Liver (tissue), 9 donors: ENCODE data around the gene D2HGDH. TPM values are rescaled to one million over a fixed set of nuclear protein-coding genes. Genes with fewer than 3 reads are reported as not detected.
A peak's percentile ranks its signal among the peaks of the same experiment; 100 is the strongest.

Source experiments
- DNase-seq: peaks from one replicate; pipeline ENCODE4 v3.0.0-alpha.2; 2017; ENCODE audit warnings: low spot score
- H3K27ac ChIP-seq, 2 donors: one replicate each; pipeline ENCODE4 v1.7.0; 2013; ENCODE audit warnings: inconsistent platforms in 2 of 2, low read length in 2 of 2, control low read depth in 1 of 2, low read depth in 1 of 2, mild to moderate bottlenecking in 1 of 2
- H3K27me3 ChIP-seq, 4 donors: one replicate each; pipeline versions ENCODE4 v1.6.1 to v1.7.0; 2013; ENCODE audit warnings: low read length in 3 of 4, inconsistent platforms in 1 of 4, mild to moderate bottlenecking in 1 of 4, moderate library complexity in 1 of 4; ENCODE audit not compliant: control insufficient read depth in 4 of 4, insufficient read depth in 4 of 4
- H3K36me3 ChIP-seq, 4 donors: one replicate each; pipeline versions ENCODE4 v1.6.1 to v1.7.0; 2013; ENCODE audit warnings: low read length in 3 of 4, mild to moderate bottlenecking in 3 of 4, low read depth in 1 of 4, moderate library complexity in 1 of 4; ENCODE audit not compliant: control insufficient read depth in 4 of 4, insufficient read depth in 3 of 4
- H3K4me1 ChIP-seq, 4 donors: one replicate each; pipeline versions ENCODE4 v1.6.1 to v1.7.0; 2013; ENCODE audit warnings: low read length in 3 of 4, mild to moderate bottlenecking in 3 of 4, moderate library complexity in 1 of 4; ENCODE audit not compliant: control insufficient read depth in 4 of 4, insufficient read depth in 4 of 4
- H3K4me3 ChIP-seq, 3 donors: one replicate each; pipeline versions ENCODE4 v1.6.1 to v1.7.0; 2013; ENCODE audit warnings: low read length in 3 of 3, control low read depth in 1 of 3, low read depth in 1 of 3, mild to moderate bottlenecking in 1 of 3
- H3K9ac ChIP-seq, 2 donors: one replicate each; pipeline ENCODE4 v1.7.0; 2013; ENCODE audit warnings: low read length in 2 of 2, mild to moderate bottlenecking in 2 of 2, moderate library complexity in 2 of 2, control low read depth in 1 of 2, low read depth in 1 of 2
- H3K9me3 ChIP-seq, 4 donors: one replicate each; pipeline versions ENCODE4 v1.6.1 to v1.7.0; 2013; ENCODE audit warnings: low read length in 3 of 4; ENCODE audit not compliant: control insufficient read depth in 4 of 4
- ATF3 ChIP-seq: IDR thresholded peaks from 2 replicates; pipeline ENCODE4 v1.6.1; 2016; ENCODE audit warnings: antibody characterized with exemption
- CTCF ChIP-seq: fragments of 150-350 bp; IDR thresholded peaks from 2 replicates; pipeline ENCODE4 v1.5.1; 2017; ENCODE audit warnings: improper control_type of control experiment, low read depth, low read length; ENCODE audit not compliant: missing input control
- EGR1 ChIP-seq, 2 donors: IDR thresholded peaks; 2 replicates each; pipeline ENCODE4 v1.6.1; 2016 to 2018; ENCODE audit warnings: antibody characterized with exemption in 2 of 2, low read depth in 2 of 2
- FOXA1 ChIP-seq: IDR thresholded peaks from 2 replicates; pipeline ENCODE4 v1.6.1; 2016; ENCODE audit warnings: antibody characterized with exemption
- FOXA2 ChIP-seq: IDR thresholded peaks from 2 replicates; pipeline ENCODE4 v1.6.1; 2016; ENCODE audit warnings: antibody characterized with exemption
- GABPA ChIP-seq, 2 donors: IDR thresholded peaks in 1 of 2; conservative IDR thresholded peaks in 1 of 2; 2 replicates each; pipeline ENCODE4 v1.6.1; 2016; ENCODE audit warnings: antibody characterized with exemption in 2 of 2, mild to moderate bottlenecking in 1 of 2, moderate library complexity in 1 of 2
- HNF4A ChIP-seq, 2 donors: conservative IDR thresholded peaks; 2 replicates each; pipeline ENCODE4 v1.6.1; 2016; ENCODE audit warnings: antibody characterized with exemption in 2 of 2, mild to moderate bottlenecking in 2 of 2
- HNF4G ChIP-seq: IDR thresholded peaks from 2 replicates; pipeline ENCODE4 v1.6.1; 2016; ENCODE audit warnings: antibody characterized with exemption
- JUND ChIP-seq, 2 donors: IDR thresholded peaks; 2 replicates each; pipeline ENCODE4 v1.6.1; 2016; ENCODE audit warnings: antibody characterized with exemption in 2 of 2
- MAX ChIP-seq: IDR thresholded peaks from 2 replicates; pipeline ENCODE4 v1.6.1; 2016; ENCODE audit warnings: antibody characterized with exemption
- NR2F2 ChIP-seq: IDR thresholded peaks from 2 replicates; pipeline ENCODE4 v1.6.1; 2016; ENCODE audit warnings: antibody characterized with exemption
- RAD21 ChIP-seq, 2 donors: IDR thresholded peaks; 2 replicates each; pipeline ENCODE4 v1.6.1; 2016; ENCODE audit warnings: antibody characterized with exemption in 2 of 2, mild to moderate bottlenecking in 2 of 2
- REST ChIP-seq: IDR thresholded peaks from 2 replicates; pipeline ENCODE4 v1.6.1; 2016; ENCODE audit warnings: antibody characterized with exemption, mild to moderate bottlenecking
- RXRA ChIP-seq, 2 donors: IDR thresholded peaks; 2 replicates each; pipeline ENCODE4 v1.6.1; 2017 to 2018; ENCODE audit warnings: antibody characterized with exemption in 2 of 2, mild to moderate bottlenecking in 1 of 2
- SP1 ChIP-seq: IDR thresholded peaks from 2 replicates; pipeline ENCODE4 v1.6.1; 2018; ENCODE audit warnings: antibody characterized with exemption, mild to moderate bottlenecking
- TAF1 ChIP-seq: conservative IDR thresholded peaks from 2 replicates; pipeline ENCODE4 v1.6.1; 2016; ENCODE audit warnings: antibody characterized with exemption, mild to moderate bottlenecking
- YY1 ChIP-seq: IDR thresholded peaks from 2 replicates; pipeline ENCODE4 v1.6.1; 2016; ENCODE audit warnings: antibody characterized with exemption, mild to moderate bottlenecking
- ZBTB33 ChIP-seq: IDR thresholded peaks from 2 replicates; pipeline ENCODE4 v1.6.1; 2016; ENCODE audit warnings: antibody characterized with exemption
- WGBS: extraction: QIAGEN DNeasy Blood & Tissue Kit; methylation state at CpG from one replicate; pipeline ENCODE4 v1.1.7; 2013; 5-methylcytosine and 5-hydroxymethylcytosine counted together
- polyA plus RNA-seq, 2 donors: library from polyadenylated mRNA; stranded (reverse) in 1 of 2; unstranded in 1 of 2; fragments of 200-250 nt in 1 of 2; fragments of >200 nt in 1 of 2; fragmentation: Nextera tagmentation in 1 of 2; extraction: Ambion mirVana in 1 of 2; gene quantifications; one replicate each; pipeline versions ENCODE4 v1.2.1 to v1.2.3, GENCODE V29; 2013 to 2015
- total RNA-seq, 2 donors: library from RNA; depleted of rRNA; stranded (reverse); fragments of >200 nt; gene quantifications; one replicate each; pipeline ENCODE4 v1.2.3, GENCODE V29; 2014
- donor health status: healthy.
- donor health status: healthy.
- donor health status: healthy.
- donor health status: healthy.
- donor health status: healthy.

D2HGDH gene
- total and polyA plus RNA-seq, 4 donors: 6.4 to 25.0 (median 13.5) TPM

GRCh38 chr2:241797441-241798080 is 63.1 kb downstream of the D2HGDH start:
- H3K27me3 ChIP-seq: no peaks in the 10 kb centered on the region
- no peaks in the 10 kb centered on the region for H3K9me3 ChIP-seq
- TF ChIP-seq JUND (IDR thresholded peaks at IDR 0.05) (no peak), MAX (no peak), EGR1 (IDR thresholded peaks at IDR 0.05; ENCODE audit: low read depth in 2 of 2) (no peak), RAD21 (IDR thresholded peaks at IDR 0.05) (no peak), CTCF (no peak), GABPA (IDR thresholded peaks at IDR 0.05 in 1 of 2, conservative IDR thresholded peaks at IDR 0.05 in 1 of 2) (no peak), FOXA2 (no peak), TAF1 (no peak), ATF3 (no peak), HNF4A (conservative IDR thresholded peaks at IDR 0.05) (no peak), ZBTB33 (no peak), HNF4G (no peak), RXRA (IDR thresholded peaks at IDR 0.05) (no peak), REST (no peak), NR2F2 (no peak), FOXA1 (no peak), SP1 (no peak), YY1 (no peak)
- DNase-seq: peak; percentile 31
- 85% methylated on average over 19 of the region's 19 CpGs for WGBS
- H3K4me3 ChIP-seq: no peak overlapping the region
- no peak overlapping the region for H3K27ac ChIP-seq
- no peaks in the 10 kb centered on the region for H3K36me3 ChIP-seq
- H3K4me1 ChIP-seq: no peaks in the 10 kb centered on the region
- no peak overlapping the region for H3K9ac ChIP-seq
